Measurements from ENCODE around the gene FOXJ3.
A peak's percentile ranks its signal among the peaks of the same experiment; 100 is the strongest.

FOXJ3 gene

DNA sequence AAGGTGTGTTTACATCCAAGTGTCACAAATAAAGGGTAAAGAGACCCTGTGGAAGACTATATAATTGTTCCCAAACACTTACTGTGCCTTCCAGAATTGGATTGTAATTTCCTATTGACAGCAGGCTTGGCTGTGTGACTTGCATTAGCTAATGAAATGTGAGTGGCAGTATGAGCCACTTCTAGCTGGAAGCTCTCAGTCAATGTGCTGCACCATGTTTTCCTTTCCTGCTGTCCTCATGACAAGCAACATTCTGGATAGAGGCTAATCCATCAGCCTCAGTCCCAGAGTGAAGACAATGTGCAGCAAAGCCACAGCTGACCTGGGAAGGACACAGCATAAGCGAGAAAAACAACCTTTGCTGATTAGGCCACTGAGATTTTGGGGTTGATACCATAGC, 5.9 kb upstream of the FOXJ3 start:
- no peak overlapping the region for H3K27ac ChIP-seq
- peaks cover 7% of the 10 kb centered on the region for H3K27me3 ChIP-seq
- no peaks in the 10 kb centered on the region for H3K36me3 ChIP-seq
- H3K4me3 ChIP-seq (ENCODE audit: low read depth in 1 of 2, low read length in 1 of 2): no peak overlapping the region
- TF ChIP-seq, protein P1, sequence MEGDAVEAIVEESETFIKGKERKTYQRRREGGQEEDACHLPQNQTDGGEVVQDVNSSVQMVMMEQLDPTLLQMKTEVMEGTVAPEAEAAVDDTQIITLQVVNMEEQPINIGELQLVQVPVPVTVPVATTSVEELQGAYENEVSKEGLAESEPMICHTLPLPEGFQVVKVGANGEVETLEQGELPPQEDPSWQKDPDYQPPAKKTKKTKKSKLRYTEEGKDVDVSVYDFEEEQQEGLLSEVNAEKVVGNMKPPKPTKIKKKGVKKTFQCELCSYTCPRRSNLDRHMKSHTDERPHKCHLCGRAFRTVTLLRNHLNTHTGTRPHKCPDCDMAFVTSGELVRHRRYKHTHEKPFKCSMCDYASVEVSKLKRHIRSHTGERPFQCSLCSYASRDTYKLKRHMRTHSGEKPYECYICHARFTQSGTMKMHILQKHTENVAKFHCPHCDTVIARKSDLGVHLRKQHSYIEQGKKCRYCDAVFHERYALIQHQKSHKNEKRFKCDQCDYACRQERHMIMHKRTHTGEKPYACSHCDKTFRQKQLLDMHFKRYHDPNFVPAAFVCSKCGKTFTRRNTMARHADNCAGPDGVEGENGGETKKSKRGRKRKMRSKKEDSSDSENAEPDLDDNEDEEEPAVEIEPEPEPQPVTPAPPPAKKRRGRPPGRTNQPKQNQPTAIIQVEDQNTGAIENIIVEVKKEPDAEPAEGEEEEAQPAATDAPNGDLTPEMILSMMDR (IDR thresholded peaks at IDR 0.05): no peak
- no peaks in the 10 kb centered on the region for H3K9me3 ChIP-seq
- H3K4me1 ChIP-seq (ENCODE audit: control insufficient read depth in 1 of 2, insufficient read depth in 1 of 2, low read depth in 1 of 2, low read length in 1 of 2): peaks cover 2% of the 10 kb centered on the region in 2 experiments

DNA sequence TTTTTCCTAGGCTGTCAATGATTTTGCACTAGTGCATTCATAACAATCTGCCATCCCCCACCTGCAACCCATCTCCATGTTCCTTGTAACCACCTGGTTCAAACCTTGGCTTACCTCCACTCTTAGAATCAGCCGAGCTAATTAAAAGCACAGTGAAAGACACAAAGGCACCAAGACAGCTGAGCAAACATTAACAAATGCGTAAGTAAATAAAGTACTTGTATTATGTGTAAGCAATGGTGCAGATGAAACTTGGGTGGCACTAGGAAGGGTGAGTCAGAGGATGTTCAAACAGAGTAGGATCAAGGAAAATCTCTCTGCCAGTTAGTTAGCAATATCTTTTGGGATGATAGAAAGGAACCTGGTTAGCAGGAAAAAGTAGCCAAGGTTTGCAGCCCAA, 5.1 kb upstream of the FOXJ3 start:
- TF ChIP-seq, protein P1 (IDR thresholded peaks at IDR 0.05): no peak
- Histone ChIP-seq H3K4me1 (ENCODE audit: control insufficient read depth in 1 of 2, insufficient read depth in 1 of 2, low read depth in 1 of 2, low read length in 1 of 2) (peaks cover 5 to 6% of the 10 kb centered on the region in 2 experiments), H3K9me3 (no peaks in the 10 kb centered on the region), H3K27me3 (peaks cover 7% of the 10 kb centered on the region), H3K4me3 (ENCODE audit: low read depth in 1 of 2, low read length in 1 of 2) (no peak overlapping the region), H3K27ac (no peak overlapping the region), H3K36me3 (no peaks in the 10 kb centered on the region)

DNA sequence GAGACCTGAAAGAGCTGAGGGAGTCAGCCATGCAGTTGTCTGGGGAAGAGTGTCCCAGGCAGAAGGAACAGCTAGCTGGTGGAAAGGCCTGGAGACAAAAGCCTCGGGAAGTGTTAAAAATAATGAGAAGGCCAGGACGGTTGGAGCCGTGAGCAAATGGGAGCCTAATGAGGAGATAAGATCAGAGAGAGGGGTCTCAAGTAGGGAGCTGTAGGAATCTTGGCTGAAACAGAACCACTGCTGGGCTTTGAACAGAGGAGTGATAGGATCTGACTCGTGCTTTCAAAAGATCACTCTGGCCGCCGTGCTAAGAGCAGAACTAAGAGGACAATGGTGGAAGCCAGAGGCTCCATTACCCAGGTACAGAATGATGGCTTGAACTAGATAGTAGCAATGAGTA, 1.9 kb upstream of the FOXJ3 start:
- Histone ChIP-seq H3K9me3 (no peaks in the 10 kb centered on the region), H3K4me1 (ENCODE audit: control insufficient read depth in 1 of 2, insufficient read depth in 1 of 2, low read depth in 1 of 2, low read length in 1 of 2) (peaks cover 17 to 18% of the 10 kb centered on the region in 2 experiments), H3K4me3 (ENCODE audit: low read depth in 1 of 2, low read length in 1 of 2) (no peak overlapping the region), H3K27ac (no peak overlapping the region), H3K36me3 (no peaks in the 10 kb centered on the region), H3K27me3 (peaks cover 7% of the 10 kb centered on the region)
- TF ChIP-seq, protein P1 (IDR thresholded peaks at IDR 0.05): no peak

DNA sequence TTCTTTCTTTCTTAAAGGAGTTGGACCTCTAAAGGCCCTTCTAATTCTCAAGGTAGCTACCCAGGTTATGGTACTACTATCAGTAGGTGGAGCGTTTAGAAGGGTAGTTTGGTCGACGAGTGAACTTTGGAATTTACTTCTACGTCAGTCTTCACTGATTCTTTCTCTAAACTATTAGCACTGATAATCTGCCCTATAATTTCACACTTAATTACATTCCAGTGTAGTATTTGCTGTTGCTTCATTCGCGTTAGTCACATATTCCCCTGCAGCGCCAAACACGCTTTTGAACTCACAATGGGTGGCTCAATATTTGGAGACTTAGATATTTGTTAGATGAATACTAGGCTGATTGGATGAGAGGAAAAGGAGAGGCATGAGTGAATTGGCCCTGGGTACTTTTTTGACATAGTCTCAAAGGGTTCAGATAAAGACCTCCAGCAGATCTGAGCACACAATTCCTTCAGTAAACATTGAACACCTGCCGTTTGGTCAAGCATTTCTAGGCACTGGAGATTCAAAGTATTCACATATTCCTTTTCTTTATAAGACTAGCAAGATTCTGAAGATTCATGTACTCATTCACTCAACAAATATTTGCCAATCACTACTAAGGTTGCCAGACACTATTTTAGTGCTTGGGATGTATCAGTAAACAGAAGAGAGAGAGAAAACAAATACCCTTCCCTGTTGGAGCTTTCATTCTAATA, 929 bp upstream of the FOXJ3 start:
- TF ChIP-seq, protein P1 (IDR thresholded peaks at IDR 0.05): no peak
- H3K27ac ChIP-seq: no peak overlapping the region
- H3K36me3 ChIP-seq: no peaks in the 10 kb centered on the region
- H3K4me3 ChIP-seq (ENCODE audit: low read depth in 1 of 2, low read length in 1 of 2): peak overlapping the region; percentile 79 to 84
- H3K4me1 ChIP-seq (ENCODE audit: control insufficient read depth in 1 of 2, insufficient read depth in 1 of 2, low read depth in 1 of 2, low read length in 1 of 2): peaks cover 17 to 18% of the 10 kb centered on the region in 2 experiments
- H3K9me3 ChIP-seq: no peaks in the 10 kb centered on the region
- H3K27me3 ChIP-seq: peaks cover 7% of the 10 kb centered on the region

DNA sequence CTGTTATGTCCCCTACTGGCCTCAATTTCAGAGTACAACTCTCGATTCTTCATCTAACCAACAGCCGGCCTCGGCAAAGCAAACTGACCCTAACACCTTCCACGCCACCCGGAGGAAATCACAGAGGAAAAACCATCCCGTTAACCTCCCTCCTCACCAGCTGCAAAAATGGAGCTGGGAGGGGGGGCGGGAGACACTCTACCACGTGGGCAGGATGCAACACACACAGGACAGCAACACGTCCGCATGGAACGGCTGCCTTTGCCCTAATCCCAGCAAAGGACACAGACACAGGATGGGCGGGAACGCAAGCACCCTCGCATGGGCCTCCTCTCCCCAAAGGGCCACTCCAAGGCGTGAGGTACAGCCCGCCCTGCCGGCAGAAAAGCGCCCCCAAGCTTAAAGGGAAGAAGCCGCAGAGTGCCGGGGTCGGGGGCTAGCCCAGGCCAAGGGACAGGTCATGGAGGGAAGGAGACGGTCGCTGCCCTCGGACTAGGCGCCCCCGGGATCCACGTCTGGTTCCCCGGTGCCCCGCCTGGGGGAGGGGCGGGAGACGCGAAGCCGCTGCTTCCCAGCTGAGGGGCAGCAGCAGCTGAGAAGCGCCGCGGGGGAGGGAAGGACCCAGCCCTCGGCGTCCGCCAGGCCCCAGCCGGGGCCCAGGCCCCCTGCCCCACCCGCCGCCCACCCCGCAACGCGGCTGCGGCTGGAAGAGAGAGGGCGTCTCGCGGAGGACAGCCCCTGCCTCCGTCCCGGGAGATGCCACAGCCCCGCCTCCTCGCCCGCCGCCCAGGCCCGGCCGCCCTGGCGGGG, 590 bp downstream of the FOXJ3 start:
- TF ChIP-seq, protein P1 (IDR thresholded peaks at IDR 0.05): no peak
- Histone ChIP-seq H3K27ac (peak overlapping the region; percentile 87), H3K9me3 (no peaks in the 10 kb centered on the region), H3K4me3 (ENCODE audit: low read depth in 1 of 2, low read length in 1 of 2) (peak overlapping the region; percentile 79 to 84), H3K27me3 (peaks cover 5% of the 10 kb centered on the region), H3K36me3 (no peaks in the 10 kb centered on the region), H3K4me1 (ENCODE audit: control insufficient read depth in 1 of 2, insufficient read depth in 1 of 2, low read depth in 1 of 2, low read length in 1 of 2) (peaks cover 17 to 18% of the 10 kb centered on the region in 2 experiments)

Data from neutrophil (primary cell).